GM03348 (cell line): ENCODE measurements around the gene ESX1.
"Not testable (repeated sequence)": the region's sequence is repeated elsewhere in the genome, so short reads cannot be mapped to it uniquely, and the experiment has no call there.

Experiments
- DNase-seq: peaks from one replicate; pipeline ENCODE4 v3.0.0; 2012; ENCODE audit warnings: low spot score

Gene ESX1

GRCh38 chrX:104254442-104255115, at the start of gene ESX1:
Gene ESX1 (minus strand): TSS chrX:104254933. CDS start chrX:104254849, 84 bp downstream.
- no peak for DNase-seq

GRCh38 chrX:104295636-104296035, 40.9 kb upstream of the ESX1 start:
- DNase-seq, result no peak

GRCh38 chrX:104288961-104289360, 34.2 kb upstream of the ESX1 start:
- DNase-seq, result no peak

- no peak for DNase-seq
These were observed 33.5 kb upstream of the ESX1 start for GRCh38 chrX:104288269-104288668.

- DNase-seq, result no peak
These were observed 30.5 kb upstream of the ESX1 start for GRCh38 chrX:104285201-104285600.

GRCh38 chrX:104284507-104284906, 29.8 kb upstream of the ESX1 start:
- peak; percentile 5 for DNase-seq

GRCh38 chrX:104282166-104282725, 27.5 kb upstream of the ESX1 start:
- DNase-seq, result no peak

- DNase-seq, result no peak
These were observed 26.8 kb upstream of the ESX1 start for GRCh38 chrX:104281564-104281963.

- no peak for DNase-seq
These were observed 25.9 kb upstream of the ESX1 start for GRCh38 chrX:104280609-104281008.

- DNase-seq, result peak; percentile 23
These were observed 16.3 kb upstream of the ESX1 start for GRCh38 chrX:104270916-104271512.

GRCh38 chrX:104270212-104270611, 15.5 kb upstream of the ESX1 start:
- DNase-seq, result no peak

GRCh38 chrX:104255465-104255864, 732 bp upstream of the ESX1 start:
- no peak for DNase-seq

GRCh38 chrX:104253567-104254441, 929 bp downstream of the ESX1 start:
- DNase-seq, result no peak

- DNase-seq, result no peak
These were observed 4.3 kb downstream of the ESX1 start for GRCh38 chrX:104250470-104250869.

- DNase-seq, result not testable (repeated sequence)
These were observed 24.7 kb downstream of the ESX1 start for GRCh38 chrX:104230060-104230459.

- no peak for DNase-seq
These were observed 43.5 kb downstream of the ESX1 start for GRCh38 chrX:104211187-104211586.

GRCh38 chrX:104205548-104205947, 49.2 kb downstream of the ESX1 start:
- DNase-seq, result no peak
